Ascending aorta (tissue), 2 donors: ENCODE measurements around the gene XXYLT1. TPM values are rescaled to one million over a fixed set of nuclear protein-coding genes. Genes with fewer than 3 reads are reported as not detected.

Experiments
- DNase-seq, 2 donors: peaks; one replicate each; pipeline ENCODE4 v3.0.0-alpha.2; 2019; ENCODE audit warnings: low spot score in 2 of 2
- H3K27ac ChIP-seq, 2 donors: fragments of 200-600 bp; sonication (generic); one replicate each; pipeline ENCODE4 v1.5.1; 2016 to 2017; ENCODE audit warnings: mild to moderate bottlenecking in 1 of 2
- H3K27me3 ChIP-seq: fragments of 200-600 bp; sonication (generic); one replicate; pipeline ENCODE4 v1.5.1; 2017
- H3K36me3 ChIP-seq, 2 donors: fragments of 200-600 bp; sonication (generic); one replicate each; pipeline ENCODE4 v1.5.1; 2016
- H3K4me1 ChIP-seq, 2 donors: fragments of 200-600 bp; sonication (generic); one replicate each; pipeline ENCODE4 v1.5.1; 2016 to 2017; ENCODE audit warnings: mild to moderate bottlenecking in 1 of 2
- H3K4me3 ChIP-seq, 2 donors: fragments of 200-600 bp; sonication (generic); one replicate each; pipeline ENCODE4 v1.5.1; 2016 to 2017; ENCODE audit warnings: mild to moderate bottlenecking in 1 of 2
- H3K9me3 ChIP-seq, 2 donors: fragments of 200-600 bp; sonication (generic); one replicate each; pipeline ENCODE4 v1.5.1; 2016
- CTCF ChIP-seq, 3 experiments: fragments of 200-600 bp in 2 of 3; fragments of 450-650 bp in 1 of 3; sonication (generic) in 2 of 3; IDR thresholded peaks; one replicate each; pipeline ENCODE4 v1.5.1; 2016 to 2019; ENCODE audit warnings: antibody characterized with exemption in 3 of 3, mild to moderate bottlenecking in 1 of 3, moderate library complexity in 1 of 3
- intact Hi-C: fragments of 100-400 bp; cut with DNase I; formaldehyde crosslinking; loops from one replicate; pipeline ENCODE4 v1.15.1; 2023
- total RNA-seq: library from RNA; depleted of rRNA; stranded (reverse); fragments of >200 nt; gene quantifications from one replicate; pipeline ENCODE4 v1.1.0, GENCODE V29; 2016

XXYLT1 gene
- total RNA-seq, 1 donor from 2014 or later, result 41.0 TPM

GRCh38 chr3:195212749-195213375 lies 58.1 kb downstream of the XXYLT1 start:
- intact Hi-C loops, result no loop called here
- no peak overlapping the region for H3K27ac ChIP-seq
- no peaks in the 10 kb centered on the region for H3K27me3 ChIP-seq
- H3K4me3 ChIP-seq, result no peak overlapping the region
- H3K4me1 ChIP-seq, result peaks cover 10 to 23% of the 10 kb centered on the region in 2 donors
- H3K36me3 ChIP-seq, result no peaks in the 10 kb centered on the region
- no peaks in the 10 kb centered on the region for H3K9me3 ChIP-seq
- no peak for DNase-seq
- TF ChIP-seq CTCF (IDR thresholded peaks at IDR 0.05), result no peak

- Histone ChIP-seq H3K27me3 (no peaks in the 10 kb centered on the region), H3K4me1 (peaks cover 10 to 23% of the 10 kb centered on the region in 2 donors), H3K9me3 (no peaks in the 10 kb centered on the region), H3K27ac (no peak overlapping the region), H3K4me3 (no peak overlapping the region), H3K36me3 (no peaks in the 10 kb centered on the region)
- no peak for TF ChIP-seq CTCF (IDR thresholded peaks at IDR 0.05)
- intact Hi-C loops, result no loop called here
- DNase-seq, result no peak
Measured at GRCh38 chr3:195212033-195212748, 58.8 kb downstream of the XXYLT1 start.

- H3K27me3 ChIP-seq, result no peaks in the 10 kb centered on the region
- H3K27ac ChIP-seq, result peak overlapping the region; percentile 87
- H3K9me3 ChIP-seq, result no peaks in the 10 kb centered on the region
- TF ChIP-seq CTCF (IDR thresholded peaks at IDR 0.05), result no peak
- intact Hi-C loops, result loop anchor here (2.0 kb wide), 1 partner anchor 60 kb away; no protein-coding TSS in a partner anchor
- no peaks in the 10 kb centered on the region for H3K36me3 ChIP-seq
- no peak for DNase-seq
- peak overlapping the region in 1 of 2 donors; percentile 21 for H3K4me3 ChIP-seq
- H3K4me1 ChIP-seq, result peaks cover 10 to 23% of the 10 kb centered on the region in 2 donors
Measured at GRCh38 chr3:195210266-195210973, 60.5 kb downstream of the XXYLT1 start.

GRCh38 chr3:195209847-195210265 lies 61.1 kb downstream of the XXYLT1 start:
- H3K4me3 ChIP-seq, result peak overlapping the region in 1 of 2 donors; percentile 21
- no peak for TF ChIP-seq CTCF (IDR thresholded peaks at IDR 0.05)

GRCh38 chr3:195209083-195209846 lies 61.7 kb downstream of the XXYLT1 start:
- intact Hi-C loops, result no loop called here

More at GRCh38 chr3:195209847-195210265, 61.1 kb downstream of the XXYLT1 start:
- no peaks in the 10 kb centered on the region for H3K9me3 ChIP-seq
- H3K27me3 ChIP-seq, result no peaks in the 10 kb centered on the region
- H3K27ac ChIP-seq, result peak overlapping the region; percentile 87
- DNase-seq, result no peak
- intact Hi-C loops, result loop anchor here (2.0 kb wide), 1 partner anchor 59 kb away; no protein-coding TSS in a partner anchor
- no peaks in the 10 kb centered on the region for H3K36me3 ChIP-seq
- H3K4me1 ChIP-seq, result peaks cover 10 to 26% of the 10 kb centered on the region in 2 donors

More at GRCh38 chr3:195209083-195209846, 61.7 kb downstream of the XXYLT1 start:
- DNase-seq, result no peak
- no peaks in the 10 kb centered on the region for H3K9me3 ChIP-seq
- H3K4me3 ChIP-seq, result peak overlapping the region in 1 of 2 donors; percentile 21
- H3K27me3 ChIP-seq, result no peaks in the 10 kb centered on the region
- no peak for TF ChIP-seq CTCF (IDR thresholded peaks at IDR 0.05)
- peaks cover 10 to 30% of the 10 kb centered on the region in 2 donors for H3K4me1 ChIP-seq
- H3K27ac ChIP-seq, result peak overlapping the region; percentile 87
- no peaks in the 10 kb centered on the region for H3K36me3 ChIP-seq
